HCT116 (cell line): ENCODE data around the gene RNPS1.

Experiments used
- EZH2phosphoT487 ChIP-seq: fragments of 200-600 bp; IDR thresholded peaks from 2 replicates; pipeline ENCODE4 v1.6.1; 2018; ENCODE audit warnings: antibody characterized with exemption, borderline replicate concordance
- FOSL1 ChIP-seq: IDR thresholded peaks from 2 replicates; pipeline ENCODE4 v1.6.1; 2012; ENCODE audit warnings: low read depth
- JUND ChIP-seq: IDR thresholded peaks from 2 replicates; pipeline ENCODE4 v1.6.1; 2012
- POLR2A ChIP-seq: IDR thresholded peaks from 2 replicates; pipeline ENCODE4 v1.7.0; 2011; ENCODE audit warnings: borderline replicate concordance; ENCODE audit not compliant: insufficient read depth, insufficient read length; ENCODE audit errors: extremely low read depth
- TF ChIP-seq, protein P1 (sequence below), 3 experiments: fragments of 200-600 bp in 1 of 3; sonication (generic) in 1 of 3; IDR thresholded peaks in 2 of 3; conservative IDR thresholded peaks in 1 of 3; 2 replicates each; pipeline ENCODE4 v1.5.1; 2012 to 2017; ENCODE audit warnings: low read depth in 2 of 3, low read length in 2 of 3, antibody characterized with exemption in 1 of 3, borderline replicate concordance in 1 of 3, control low read depth in 1 of 3, mild to moderate bottlenecking in 1 of 3, mixed read lengths in 1 of 3, mixed run types in 1 of 3, moderate library complexity in 1 of 3; ENCODE audit not compliant: insufficient read depth in 1 of 3

- TF ChIP-seq, protein P1, sequence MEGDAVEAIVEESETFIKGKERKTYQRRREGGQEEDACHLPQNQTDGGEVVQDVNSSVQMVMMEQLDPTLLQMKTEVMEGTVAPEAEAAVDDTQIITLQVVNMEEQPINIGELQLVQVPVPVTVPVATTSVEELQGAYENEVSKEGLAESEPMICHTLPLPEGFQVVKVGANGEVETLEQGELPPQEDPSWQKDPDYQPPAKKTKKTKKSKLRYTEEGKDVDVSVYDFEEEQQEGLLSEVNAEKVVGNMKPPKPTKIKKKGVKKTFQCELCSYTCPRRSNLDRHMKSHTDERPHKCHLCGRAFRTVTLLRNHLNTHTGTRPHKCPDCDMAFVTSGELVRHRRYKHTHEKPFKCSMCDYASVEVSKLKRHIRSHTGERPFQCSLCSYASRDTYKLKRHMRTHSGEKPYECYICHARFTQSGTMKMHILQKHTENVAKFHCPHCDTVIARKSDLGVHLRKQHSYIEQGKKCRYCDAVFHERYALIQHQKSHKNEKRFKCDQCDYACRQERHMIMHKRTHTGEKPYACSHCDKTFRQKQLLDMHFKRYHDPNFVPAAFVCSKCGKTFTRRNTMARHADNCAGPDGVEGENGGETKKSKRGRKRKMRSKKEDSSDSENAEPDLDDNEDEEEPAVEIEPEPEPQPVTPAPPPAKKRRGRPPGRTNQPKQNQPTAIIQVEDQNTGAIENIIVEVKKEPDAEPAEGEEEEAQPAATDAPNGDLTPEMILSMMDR (IDR thresholded peaks at IDR 0.05 in 2 of 3, conservative IDR thresholded peaks at IDR 0.05 in 1 of 3; ENCODE audit: borderline replicate concordance in 1 of 3, insufficient read depth in 1 of 3, low read depth in 2 of 3, low read length in 2 of 3), result no peak
- no peak for TF ChIP-seq EZH2phosphoT487
- no peak for TF ChIP-seq FOSL1
- no peak for TF ChIP-seq JUND
- TF ChIP-seq POLR2A, result no peak
Observed at GRCh38 chr16:2253293-2253692, 14.6 kb downstream of the RNPS1 start.
